IPS DF 6.9 (cell line): ENCODE results near the gene PITX2.

Source experiments
- DNase-seq: peaks from one replicate; pipeline ENCODE4 v3.0.0-alpha.2; 2013; ENCODE audit warnings: low read depth, low spot score
- H3K27ac ChIP-seq: one replicate; pipeline ENCODE4 v1.5.1; 2013; ENCODE audit warnings: low read length, control low read depth
- H3K27me3 ChIP-seq: 2 replicates; pipeline ENCODE4 v1.6.1; 2013; ENCODE audit warnings: mild to moderate bottlenecking, low read length; ENCODE audit not compliant: control insufficient read depth, insufficient read depth
- H3K36me3 ChIP-seq: 2 replicates; pipeline ENCODE4 v1.6.1; 2013; ENCODE audit warnings: low read length; ENCODE audit not compliant: control insufficient read depth, insufficient read depth
- H3K4me1 ChIP-seq: 2 replicates; pipeline ENCODE4 v1.6.1; 2013; ENCODE audit warnings: low read length; ENCODE audit not compliant: control insufficient read depth, insufficient read depth
- H3K4me3 ChIP-seq: 2 replicates; pipeline ENCODE4 v1.5.1; 2013; ENCODE audit warnings: mild to moderate bottlenecking, low read length
- H3K9me3 ChIP-seq: 2 replicates; pipeline ENCODE4 v1.6.1; 2013; ENCODE audit warnings: low read length, inconsistent platforms; ENCODE audit not compliant: control insufficient read depth, insufficient read depth
- WGBS: extraction: QIAGEN DNeasy Blood & Tissue Kit; methylation state at CpG from one replicate; pipeline ENCODE4 v1.1.7; 2013; ENCODE audit warnings: mixed read lengths, missing lambda C conversion rate; ENCODE audit not compliant: insufficient read length, insufficient coverage; 5-methylcytosine and 5-hydroxymethylcytosine counted together

Gene PITX2

DNA sequence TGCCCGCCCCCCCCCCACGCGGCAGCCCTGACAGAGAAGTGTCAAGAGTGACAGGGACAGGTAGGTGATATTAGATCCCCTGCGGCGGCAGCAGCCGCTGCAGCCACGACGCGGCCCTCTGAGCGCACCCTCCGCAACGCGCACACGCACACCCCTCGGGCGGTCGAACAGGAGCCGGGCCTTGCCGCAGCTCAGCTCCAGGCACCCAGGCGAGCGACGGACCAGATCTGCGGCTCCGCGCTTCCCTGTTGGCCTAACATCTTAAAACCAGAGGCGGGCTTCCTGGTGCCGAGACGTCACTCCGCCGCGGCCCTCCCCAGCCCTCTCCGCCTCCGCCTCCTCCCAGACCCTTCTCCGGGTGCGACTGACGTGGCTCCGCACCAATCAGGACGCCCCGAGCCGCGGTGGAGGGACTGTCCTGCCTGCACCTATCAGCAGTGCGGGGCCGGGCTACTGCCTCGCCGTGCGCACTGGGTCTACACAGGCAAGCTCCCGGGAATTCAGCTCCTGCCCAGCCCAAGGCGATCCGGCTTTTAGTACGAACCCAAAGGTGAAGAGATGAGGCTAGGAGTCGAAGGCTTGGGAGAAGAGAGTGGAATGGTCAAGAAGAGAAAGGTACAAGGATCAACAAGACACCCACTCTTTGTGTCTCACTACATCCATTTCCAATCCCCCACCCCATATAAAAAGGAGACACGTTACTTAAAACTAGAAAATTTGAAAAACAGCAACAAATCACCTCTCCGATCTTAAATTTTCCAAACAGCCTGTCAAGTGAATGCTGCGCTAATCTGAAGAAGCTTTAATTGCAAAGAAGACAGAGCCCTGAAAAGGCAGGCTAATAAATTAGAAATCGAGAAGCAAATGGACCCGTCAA lies at the start of gene PITX2:
TSS of gene PITX2 (minus strand) at position 237 of the 877 bp plus-strand sequence. CDS start 617 bp downstream, outside the sequence.
- Histone ChIP-seq H3K4me3 (peak within 1 kb of the TSS; percentile 44; the same call in 1 of the 2 replicates), H3K4me1 (peaks cover 7% of the 10 kb centered on the region; the same call in 1 of the 2 replicates), H3K36me3 (no peaks in the 10 kb centered on the region), H3K27ac (no peak within 1 kb of the TSS), H3K9me3 (no peaks in the 10 kb centered on the region), H3K27me3 (peaks cover 89% of the 10 kb centered on the region)
- no CpG with 5 or more reads among the region's 56 CpGs for WGBS
- no peak for DNase-seq

GRCh38 chr4:110671679-110672078 lies 48.8 kb upstream of the PITX2 start:
- no peak overlapping the region for H3K4me3 ChIP-seq
- H3K27me3 ChIP-seq = no peaks in the 10 kb centered on the region
- H3K4me1 ChIP-seq = no peaks in the 10 kb centered on the region
- no CpG with 5 or more reads among the region's 5 CpGs for WGBS
- no peaks in the 10 kb centered on the region for H3K36me3 ChIP-seq
- no peak overlapping the region for H3K27ac ChIP-seq
- no peak for DNase-seq
- H3K9me3 ChIP-seq = no peaks in the 10 kb centered on the region

- no peaks in the 10 kb centered on the region for H3K36me3 ChIP-seq
- no peaks in the 10 kb centered on the region for H3K27me3 ChIP-seq
- no peak overlapping the region for H3K4me3 ChIP-seq
- no peaks in the 10 kb centered on the region for H3K9me3 ChIP-seq
- H3K27ac ChIP-seq = no peak overlapping the region
- H3K4me1 ChIP-seq = no peaks in the 10 kb centered on the region
- no peak for DNase-seq
Observed at GRCh38 chr4:110669663-110670062, 46.8 kb upstream of the PITX2 start.

DNA sequence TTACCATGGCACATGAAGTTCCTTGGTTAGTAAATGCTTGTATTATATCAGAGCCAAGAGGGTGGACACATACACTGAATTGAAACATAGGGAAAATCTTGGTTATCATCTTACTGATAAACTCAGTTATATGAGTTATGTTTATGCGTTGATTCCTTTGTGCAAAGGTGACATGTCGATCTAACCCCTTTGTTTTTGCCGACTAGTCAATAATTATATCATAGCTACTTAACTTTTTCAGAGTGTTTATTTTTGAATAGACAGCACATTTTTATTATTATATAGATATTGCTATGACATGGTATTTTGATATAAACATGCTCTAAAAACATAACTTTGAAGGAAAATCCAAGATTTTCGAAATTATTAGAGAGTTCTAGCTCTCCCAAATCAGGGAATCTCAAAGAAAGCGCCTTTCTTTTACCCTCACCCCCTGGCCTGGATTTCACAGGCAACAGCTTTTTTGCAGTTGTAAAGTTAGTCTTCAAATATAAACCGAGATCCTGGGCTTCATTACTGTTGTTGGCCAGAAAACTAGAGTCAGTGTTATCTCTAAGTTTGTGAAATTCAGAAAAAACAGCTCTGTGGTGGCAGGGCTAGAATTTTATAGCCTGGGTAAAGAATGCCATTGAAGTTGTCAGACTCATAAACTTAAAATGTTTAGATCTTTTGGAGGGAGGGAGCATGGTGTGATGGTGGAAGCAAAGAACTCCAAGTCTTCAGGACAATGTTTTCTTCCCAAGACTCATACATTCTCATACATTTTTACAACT lies 45.8 kb upstream of the PITX2 start:
- Histone ChIP-seq H3K4me3 (no peak overlapping the region), H3K4me1 (no peaks in the 10 kb centered on the region), H3K27me3 (no peaks in the 10 kb centered on the region), H3K27ac (no peak overlapping the region), H3K9me3 (no peaks in the 10 kb centered on the region), H3K36me3 (no peaks in the 10 kb centered on the region)
- no CpG with 5 or more reads among the region's 6 CpGs for WGBS
- DNase-seq = no peak

GRCh38 chr4:110667670-110668069 lies 44.8 kb upstream of the PITX2 start:
- Histone ChIP-seq H3K9me3 (no peaks in the 10 kb centered on the region), H3K4me1 (no peaks in the 10 kb centered on the region), H3K27ac (no peak overlapping the region), H3K4me3 (no peak overlapping the region), H3K27me3 (no peaks in the 10 kb centered on the region), H3K36me3 (no peaks in the 10 kb centered on the region)
- no CpG with 5 or more reads among the region's 3 CpGs for WGBS
- DNase-seq = no peak

DNA sequence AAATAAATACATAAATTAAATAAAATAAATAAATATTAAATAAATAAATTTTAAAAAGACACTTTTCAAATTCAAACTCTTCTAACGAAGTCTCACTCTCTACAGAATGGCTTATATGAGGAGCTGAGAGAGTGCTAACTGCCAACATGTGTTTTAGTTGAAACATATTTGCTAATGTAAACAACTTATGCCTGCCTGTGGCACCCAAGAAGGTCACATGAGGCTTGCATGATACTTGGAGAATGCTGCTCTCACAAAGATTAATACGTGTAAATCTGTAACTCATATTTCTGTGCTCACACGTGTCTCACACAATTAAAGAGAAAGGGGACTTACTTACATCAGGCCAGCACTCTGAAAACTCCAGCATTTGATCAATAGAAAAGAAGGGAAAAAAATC lies 43.2 kb upstream of the PITX2 start:
- H3K36me3 ChIP-seq = no peaks in the 10 kb centered on the region
- no peak for DNase-seq
- no peak overlapping the region for H3K4me3 ChIP-seq
- no CpG with 5 or more reads among the region's 3 CpGs for whole genome bisulfite sequencing
- no peaks in the 10 kb centered on the region for H3K4me1 ChIP-seq
- no peaks in the 10 kb centered on the region for H3K27me3 ChIP-seq
- H3K9me3 ChIP-seq = no peaks in the 10 kb centered on the region
- no peak overlapping the region for H3K27ac ChIP-seq

DNA sequence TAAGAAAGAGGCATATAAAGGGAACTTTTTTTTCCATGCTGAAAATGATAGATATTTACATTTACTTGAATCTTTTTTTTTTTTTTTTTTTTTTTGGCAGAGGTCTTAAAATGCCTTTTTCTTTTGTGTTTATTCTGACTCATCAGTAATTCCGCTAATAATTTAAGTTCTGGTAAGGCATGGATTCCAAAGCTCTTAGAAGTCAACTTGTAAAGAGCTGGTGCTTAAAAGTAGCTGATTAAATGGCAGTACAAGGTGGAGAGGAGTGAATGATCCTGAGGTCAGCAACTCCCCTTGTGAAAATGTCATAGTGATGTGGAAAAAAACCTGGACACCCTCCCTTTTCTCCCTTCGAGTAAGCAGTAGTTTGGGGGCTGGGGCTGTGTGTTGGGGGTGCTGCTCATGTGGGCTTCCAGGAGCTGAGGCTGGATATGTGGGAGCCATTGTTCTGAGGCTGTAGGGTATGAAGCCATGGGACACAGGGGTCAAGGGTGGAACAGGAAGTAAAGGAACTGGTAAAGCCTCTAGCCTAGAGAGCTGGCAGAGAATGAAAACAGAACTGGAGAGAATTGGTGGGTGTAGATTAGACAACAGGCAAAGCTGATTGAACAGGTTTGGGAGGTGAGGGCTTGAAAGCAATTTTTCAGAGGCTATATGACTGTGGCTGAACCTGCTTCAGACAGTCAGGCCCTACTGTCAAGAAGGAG lies 41.0 kb upstream of the PITX2 start:
- no peak overlapping the region for H3K27ac ChIP-seq
- no CpG with 5 or more reads among the region's 2 CpGs for WGBS
- no peaks in the 10 kb centered on the region for H3K9me3 ChIP-seq

DNA sequence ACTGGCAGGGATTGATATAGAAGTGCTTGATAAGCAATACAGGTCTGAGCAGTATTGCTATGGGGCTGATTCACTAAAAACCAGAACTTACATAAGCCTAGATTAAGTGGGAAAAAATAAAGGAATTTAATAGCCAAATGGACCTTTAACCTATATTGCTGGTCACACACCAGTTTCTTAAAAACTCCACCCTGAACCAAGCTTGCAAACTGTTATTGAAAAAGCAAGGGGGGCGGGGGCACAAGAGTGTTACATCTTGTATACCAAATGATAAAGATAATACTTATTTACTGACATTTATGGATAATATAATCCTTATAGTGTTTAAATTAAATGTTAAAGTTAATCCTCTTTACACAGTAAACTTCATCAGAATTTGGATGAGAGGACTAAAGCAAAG lies 40.3 kb upstream of the PITX2 start:
- no CpG with 5 or more reads among the region's 1 CpG for WGBS
- no peak for DNase-seq
- Histone ChIP-seq H3K27me3 (no peaks in the 10 kb centered on the region), H3K4me3 (no peak overlapping the region), H3K4me1 (no peaks in the 10 kb centered on the region), H3K27ac (no peak overlapping the region), H3K36me3 (no peaks in the 10 kb centered on the region), H3K9me3 (no peaks in the 10 kb centered on the region)

More for the DNA sequence above, 41.0 kb upstream of the PITX2 start:
- no peaks in the 10 kb centered on the region for H3K36me3 ChIP-seq
- no peak for DNase-seq
- H3K4me1 ChIP-seq = no peaks in the 10 kb centered on the region
- H3K27me3 ChIP-seq = no peaks in the 10 kb centered on the region
- H3K4me3 ChIP-seq = no peak overlapping the region

DNA sequence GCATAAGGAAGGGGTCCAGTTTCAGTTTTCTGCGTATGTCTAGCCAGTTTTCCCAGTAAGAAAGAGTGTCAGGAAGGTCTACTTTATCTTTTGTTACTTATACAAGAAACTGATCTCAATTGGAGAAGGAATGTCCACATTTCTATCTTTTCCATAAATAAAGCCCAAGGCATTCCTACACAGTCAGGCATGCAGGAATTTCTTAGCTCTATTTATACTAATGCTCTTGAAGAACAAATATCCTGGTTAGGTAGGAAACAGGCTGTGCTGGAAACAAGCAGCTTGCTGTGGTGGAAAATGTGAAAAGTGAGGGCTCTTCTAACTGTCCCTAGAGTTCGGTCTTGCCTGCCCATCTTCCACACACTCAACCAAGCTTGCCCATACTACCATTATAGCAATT lies 37.9 kb upstream of the PITX2 start:
- no peak for DNase-seq
- no peaks in the 10 kb centered on the region for H3K27me3 ChIP-seq
- no CpG with 5 or more reads among the region's 2 CpGs for WGBS
- H3K36me3 ChIP-seq = no peaks in the 10 kb centered on the region
- no peaks in the 10 kb centered on the region for H3K4me1 ChIP-seq
- H3K9me3 ChIP-seq = no peaks in the 10 kb centered on the region
- no peak overlapping the region for H3K4me3 ChIP-seq
- no peak overlapping the region for H3K27ac ChIP-seq

DNA sequence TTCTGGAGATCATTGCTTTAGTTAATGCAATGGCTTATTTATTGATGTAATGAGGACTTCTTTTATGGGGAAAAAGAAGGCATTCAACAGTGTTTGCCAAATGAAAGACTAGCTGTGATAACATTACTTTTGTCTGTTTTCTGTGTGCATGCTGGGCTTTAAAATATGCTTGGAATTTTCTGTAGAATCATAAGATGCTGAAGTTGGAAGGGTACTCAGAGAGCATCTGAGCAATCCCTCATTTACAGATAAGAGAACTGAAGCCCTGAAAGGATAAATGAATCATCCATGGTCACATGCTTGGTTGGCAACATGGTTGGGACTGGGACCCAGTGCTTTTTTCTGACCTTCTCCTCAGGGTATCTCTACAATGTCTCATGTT lies 31.4 kb upstream of the PITX2 start:
- no peak for DNase-seq
- no peak overlapping the region for H3K27ac ChIP-seq
- no peaks in the 10 kb centered on the region for H3K27me3 ChIP-seq
- H3K4me3 ChIP-seq = no peak overlapping the region
- no peaks in the 10 kb centered on the region for H3K9me3 ChIP-seq
- no peaks in the 10 kb centered on the region for H3K4me1 ChIP-seq
- H3K36me3 ChIP-seq = no peaks in the 10 kb centered on the region
